ENCODE results near the gene SPESP1.

Gene SPESP1

GRCh38 chr15:68930268-68931022 is at the start of gene SPESP1:
TSS of gene SPESP1 (plus strand) at chr15:68930525. CDS start at chr15:68930654, 129 bp downstream.
- Mint-ChIP-seq H3K4me3 (peak within 1 kb of the TSS; percentile 19), H3K4me1 (no peaks in the 10 kb centered on the region), H3K9me3 (no peaks in the 10 kb centered on the region), H3K27ac (no peak within 1 kb of the TSS), H3K27me3 (peaks cover 4% of the 10 kb centered on the region), H3K36me3 (no peaks in the 10 kb centered on the region)

- no peak overlapping the region for H3K4me3 Mint-ChIP-seq
- no peaks in the 10 kb centered on the region for H3K27me3 Mint-ChIP-seq
- no peaks in the 10 kb centered on the region for H3K36me3 Mint-ChIP-seq
- no peaks in the 10 kb centered on the region for H3K9me3 Mint-ChIP-seq
- peaks cover 3% of the 10 kb centered on the region for H3K4me1 Mint-ChIP-seq
- H3K27ac Mint-ChIP-seq = no peak overlapping the region
Observed at GRCh38 chr15:68885070-68885469, 45.3 kb upstream of the SPESP1 start.

- Mint-ChIP-seq H3K9me3 (no peaks in the 10 kb centered on the region), H3K36me3 (no peaks in the 10 kb centered on the region), H3K4me3 (no peak overlapping the region), H3K4me1 (peaks cover 3% of the 10 kb centered on the region), H3K27me3 (no peaks in the 10 kb centered on the region), H3K27ac (no peak overlapping the region)
Observed at GRCh38 chr15:68887120-68887519, 43.2 kb upstream of the SPESP1 start.

GRCh38 chr15:68887819-68888218 is 42.5 kb upstream of the SPESP1 start:
- Mint-ChIP-seq H3K4me3 (no peak overlapping the region), H3K4me1 (peaks cover 3% of the 10 kb centered on the region), H3K27me3 (peaks cover 4% of the 10 kb centered on the region), H3K36me3 (no peaks in the 10 kb centered on the region), H3K27ac (no peak overlapping the region), H3K9me3 (no peaks in the 10 kb centered on the region)

GRCh38 chr15:68888419-68888818 is 41.9 kb upstream of the SPESP1 start:
- no peaks in the 10 kb centered on the region for H3K36me3 Mint-ChIP-seq
- peaks cover 3% of the 10 kb centered on the region for H3K4me1 Mint-ChIP-seq
- H3K27me3 Mint-ChIP-seq = peaks cover 5% of the 10 kb centered on the region
- H3K4me3 Mint-ChIP-seq = peak overlapping the region; percentile 78
- no peak overlapping the region for H3K27ac Mint-ChIP-seq
- H3K9me3 Mint-ChIP-seq = no peaks in the 10 kb centered on the region

- H3K9me3 Mint-ChIP-seq = no peaks in the 10 kb centered on the region
- H3K36me3 Mint-ChIP-seq = no peaks in the 10 kb centered on the region
- H3K27me3 Mint-ChIP-seq = peaks cover 12% of the 10 kb centered on the region
- no peak overlapping the region for H3K27ac Mint-ChIP-seq
- H3K4me1 Mint-ChIP-seq = no peaks in the 10 kb centered on the region
- no peak overlapping the region for H3K4me3 Mint-ChIP-seq
Observed at GRCh38 chr15:68894208-68894607, 36.1 kb upstream of the SPESP1 start.

GRCh38 chr15:68896178-68896577 is 34.1 kb upstream of the SPESP1 start:
- Mint-ChIP-seq H3K4me3 (no peak overlapping the region), H3K36me3 (no peaks in the 10 kb centered on the region), H3K4me1 (no peaks in the 10 kb centered on the region), H3K27ac (no peak overlapping the region), H3K9me3 (no peaks in the 10 kb centered on the region), H3K27me3 (peaks cover 12% of the 10 kb centered on the region)

GRCh38 chr15:68897016-68897415 is 33.3 kb upstream of the SPESP1 start:
- H3K27ac Mint-ChIP-seq = no peak overlapping the region
- H3K4me3 Mint-ChIP-seq = no peak overlapping the region
- H3K4me1 Mint-ChIP-seq = no peaks in the 10 kb centered on the region
- no peaks in the 10 kb centered on the region for H3K36me3 Mint-ChIP-seq
- no peaks in the 10 kb centered on the region for H3K9me3 Mint-ChIP-seq
- H3K27me3 Mint-ChIP-seq = peaks cover 14% of the 10 kb centered on the region

- peaks cover 7% of the 10 kb centered on the region for H3K27me3 Mint-ChIP-seq
Observed at GRCh38 chr15:68900027-68900426, 30.3 kb upstream of the SPESP1 start.

GRCh38 chr15:68907396-68907923 is 22.9 kb upstream of the SPESP1 start:
- Mint-ChIP-seq H3K4me1 (no peaks in the 10 kb centered on the region), H3K9me3 (no peaks in the 10 kb centered on the region), H3K27ac (no peak overlapping the region), H3K27me3 (peaks cover 10% of the 10 kb centered on the region), H3K36me3 (no peaks in the 10 kb centered on the region), H3K4me3 (no peak overlapping the region)

More at GRCh38 chr15:68900027-68900426, 30.3 kb upstream of the SPESP1 start:
- Mint-ChIP-seq H3K4me3 (no peak overlapping the region), H3K27ac (no peak overlapping the region), H3K9me3 (no peaks in the 10 kb centered on the region), H3K36me3 (no peaks in the 10 kb centered on the region), H3K4me1 (no peaks in the 10 kb centered on the region)

- Mint-ChIP-seq H3K4me1 (no peaks in the 10 kb centered on the region), H3K9me3 (no peaks in the 10 kb centered on the region), H3K27me3 (peaks cover 14% of the 10 kb centered on the region), H3K4me3 (no peak overlapping the region), H3K36me3 (peaks cover 1% of the 10 kb centered on the region), H3K27ac (no peak overlapping the region)
Observed at GRCh38 chr15:68909601-68910100, 20.7 kb upstream of the SPESP1 start.

GRCh38 chr15:68910341-68910740 is 20.0 kb upstream of the SPESP1 start:
- no peak overlapping the region for H3K27ac Mint-ChIP-seq
- H3K9me3 Mint-ChIP-seq = no peaks in the 10 kb centered on the region
- H3K4me1 Mint-ChIP-seq = no peaks in the 10 kb centered on the region
- H3K36me3 Mint-ChIP-seq = peaks cover 1% of the 10 kb centered on the region
- no peak overlapping the region for H3K4me3 Mint-ChIP-seq
- H3K27me3 Mint-ChIP-seq = peaks cover 18% of the 10 kb centered on the region

- H3K27ac Mint-ChIP-seq = no peak overlapping the region
- H3K27me3 Mint-ChIP-seq = peaks cover 21% of the 10 kb centered on the region
- H3K4me1 Mint-ChIP-seq = no peaks in the 10 kb centered on the region
- no peak overlapping the region for H3K4me3 Mint-ChIP-seq
- H3K36me3 Mint-ChIP-seq = peaks cover 1% of the 10 kb centered on the region
- no peaks in the 10 kb centered on the region for H3K9me3 Mint-ChIP-seq
Observed at GRCh38 chr15:68910816-68911215, 19.5 kb upstream of the SPESP1 start.

- Mint-ChIP-seq H3K36me3 (no peaks in the 10 kb centered on the region), H3K27me3 (peaks cover 9% of the 10 kb centered on the region), H3K9me3 (no peaks in the 10 kb centered on the region), H3K4me1 (no peaks in the 10 kb centered on the region), H3K27ac (no peak overlapping the region), H3K4me3 (no peak overlapping the region)
Observed at GRCh38 chr15:68921926-68922325, 8.4 kb upstream of the SPESP1 start.

GRCh38 chr15:68924866-68925560 is 5.3 kb upstream of the SPESP1 start:
- Mint-ChIP-seq H3K4me3 (no peak overlapping the region), H3K27ac (no peak overlapping the region), H3K36me3 (no peaks in the 10 kb centered on the region), H3K9me3 (no peaks in the 10 kb centered on the region), H3K4me1 (no peaks in the 10 kb centered on the region), H3K27me3 (peaks cover 7% of the 10 kb centered on the region)

- Mint-ChIP-seq H3K4me1 (no peaks in the 10 kb centered on the region), H3K4me3 (no peak overlapping the region), H3K9me3 (no peaks in the 10 kb centered on the region), H3K27me3 (peaks cover 7% of the 10 kb centered on the region), H3K27ac (no peak overlapping the region), H3K36me3 (no peaks in the 10 kb centered on the region)
Observed at GRCh38 chr15:68933001-68933400, 2.7 kb downstream of the SPESP1 start.

Data from activated naive CD4-positive, alpha-beta T cell treated with anti-CD3 and anti-CD28 coated beads, Interleukin-2, amount 50 U/mL, for 24 hours (primary cell).